ENCODE data around the gene RAET1L.

RAET1L gene

DNA sequence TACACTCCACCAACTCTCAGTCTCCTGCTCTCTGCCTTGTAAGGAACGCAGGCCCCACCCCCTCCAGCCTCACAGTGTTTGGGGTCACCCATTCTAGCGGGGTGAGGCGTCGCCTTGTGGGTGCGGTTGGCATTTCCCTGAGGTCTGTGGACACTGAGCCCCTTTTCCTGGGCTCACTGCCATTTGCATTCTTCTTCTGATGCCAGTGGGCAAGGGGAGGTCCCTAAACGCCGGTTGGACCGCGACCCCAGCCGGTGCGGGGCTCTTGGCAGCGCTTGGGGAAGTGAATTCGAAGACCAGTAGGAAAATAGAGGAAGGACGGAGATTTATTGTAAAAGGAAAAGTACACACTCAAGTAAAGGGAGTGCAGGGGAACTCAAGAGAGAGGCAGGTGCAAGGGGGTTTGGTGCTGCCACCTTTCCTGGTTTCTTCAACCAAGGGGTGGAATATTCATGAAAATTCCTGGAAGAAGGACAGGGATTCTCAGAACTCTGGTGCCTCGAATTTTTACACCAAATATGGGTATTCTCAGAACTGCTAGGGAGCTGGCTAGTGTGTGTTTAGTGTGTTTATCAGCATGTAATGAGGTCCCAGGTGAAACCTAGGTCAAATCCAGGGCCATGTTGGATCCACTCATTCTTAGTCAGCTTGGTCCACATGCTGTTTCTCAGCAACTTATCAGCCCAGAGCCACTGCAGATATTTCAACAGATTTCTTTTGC is 9.9 kb downstream of the RAET1L start:
- DNase-seq: peak in 1 of 2 experiments; percentile 25

DNA sequence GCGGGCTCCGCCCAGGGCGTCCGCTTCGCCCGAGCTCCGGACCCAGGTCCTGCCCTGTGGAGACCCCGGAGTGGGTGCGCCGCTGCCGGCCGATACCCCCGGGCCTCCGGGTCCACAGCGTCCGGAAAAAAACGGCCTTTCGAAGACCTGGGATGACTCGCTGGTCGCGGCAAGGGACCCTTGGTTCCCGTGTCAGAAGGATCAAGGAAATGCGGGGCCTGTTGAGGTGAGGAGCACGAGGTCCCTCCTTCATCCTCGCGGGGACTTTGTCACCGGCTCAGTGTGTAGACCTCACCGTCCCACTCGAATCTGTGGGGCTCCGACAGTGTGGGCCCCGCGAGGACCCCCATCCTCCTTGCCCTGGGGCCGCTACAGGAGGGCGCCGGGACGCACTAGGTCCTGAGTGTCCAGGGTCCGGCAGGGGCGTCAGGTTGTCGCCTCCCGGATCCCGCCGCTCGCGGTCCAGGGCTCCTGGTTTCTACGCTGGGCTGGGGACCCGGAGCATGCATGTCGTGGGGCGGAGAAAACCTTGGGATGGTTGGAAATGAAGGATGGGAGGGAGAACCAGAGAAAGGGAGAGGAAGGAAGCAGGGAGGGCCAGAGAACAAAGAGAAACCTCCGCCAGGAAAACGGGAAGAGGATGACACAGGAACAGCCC is 10.6 kb downstream of the RAET1L start:
- peak; percentile 15 to 16 for DNase-seq

DNA sequence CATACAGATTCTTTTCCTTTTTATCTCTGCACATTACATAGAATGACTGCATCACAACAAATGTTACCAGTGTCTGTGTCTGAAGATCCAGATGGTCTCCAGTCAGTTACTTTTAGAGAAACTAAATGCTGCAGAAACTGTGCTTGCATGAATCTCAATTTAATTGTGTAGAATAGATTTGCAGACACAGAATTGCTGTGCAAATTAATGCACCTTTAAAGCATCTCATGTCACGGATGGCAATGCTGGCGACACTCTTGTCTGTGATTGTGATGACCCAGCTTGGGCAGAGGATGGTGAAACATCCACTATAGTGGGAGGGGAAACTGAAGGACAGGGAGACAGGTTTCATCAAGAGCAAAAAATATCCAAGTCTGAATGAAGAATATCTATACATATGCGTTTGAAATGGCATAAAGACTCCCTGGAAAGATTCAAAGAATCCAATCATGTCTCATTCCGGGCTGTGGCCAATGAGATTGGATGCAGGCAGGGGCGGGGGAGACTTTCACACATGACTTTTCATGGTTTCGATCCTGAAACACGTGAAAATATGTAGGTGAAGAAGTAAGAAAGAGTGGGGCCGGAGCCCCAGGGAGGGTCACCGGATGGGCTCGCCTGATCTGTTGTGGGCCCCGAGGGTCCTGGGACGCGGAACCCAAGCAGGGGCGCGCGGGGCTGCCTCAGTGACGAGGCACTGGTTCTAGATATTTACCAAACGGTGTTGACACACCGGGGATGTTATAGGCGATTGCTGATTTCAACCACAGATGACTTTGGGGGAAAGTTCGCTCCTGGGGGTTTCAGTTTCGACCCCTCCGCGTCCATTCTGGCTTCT is 11.3 kb downstream of the RAET1L start:
- peak; percentile 16 for DNase-seq

DNA sequence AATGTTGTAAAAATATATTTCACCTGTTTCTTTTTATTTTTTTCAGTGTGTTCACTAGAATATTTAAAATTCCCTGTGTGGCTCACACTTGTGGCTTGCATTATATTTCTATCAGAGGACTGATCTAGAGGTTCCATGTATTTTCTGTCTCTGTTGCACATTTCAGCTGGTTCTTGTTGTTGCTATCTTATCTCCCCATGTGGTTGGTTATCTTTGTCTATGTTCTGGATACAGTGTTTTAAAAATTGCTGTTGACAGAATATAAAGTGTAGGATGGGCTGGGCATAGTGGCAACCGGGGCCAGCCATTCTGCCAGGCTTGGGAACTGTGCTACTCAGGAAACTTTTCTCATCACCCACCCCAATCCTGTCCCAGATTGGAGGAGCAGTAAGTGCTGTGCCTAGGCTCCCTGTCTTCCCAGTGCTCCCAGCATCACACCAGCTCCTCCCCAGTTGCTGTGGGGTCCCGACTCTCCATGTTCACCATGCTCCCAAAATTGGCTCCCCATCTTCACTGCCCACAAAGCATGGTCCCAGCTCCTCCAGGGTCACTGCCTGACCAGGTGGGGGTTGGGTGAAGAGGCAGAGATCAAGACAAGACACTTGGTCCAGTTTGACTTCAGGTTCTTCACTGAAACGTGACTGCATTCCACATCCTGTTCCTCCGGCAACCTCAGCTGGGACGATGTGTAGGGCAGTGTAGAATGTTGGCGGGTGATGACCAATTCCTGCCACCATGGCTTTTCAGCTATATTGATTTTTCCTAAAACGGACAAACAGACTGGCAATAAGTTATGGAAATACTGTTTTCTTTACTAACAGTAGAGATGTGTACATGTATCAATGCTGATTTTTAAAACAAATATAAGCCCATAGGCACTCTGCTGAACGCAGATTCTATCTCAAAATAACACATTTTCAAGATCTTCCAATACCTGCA is 12.2 kb downstream of the RAET1L start:
- peak; percentile 11 to 13 for DNase-seq

DNA sequence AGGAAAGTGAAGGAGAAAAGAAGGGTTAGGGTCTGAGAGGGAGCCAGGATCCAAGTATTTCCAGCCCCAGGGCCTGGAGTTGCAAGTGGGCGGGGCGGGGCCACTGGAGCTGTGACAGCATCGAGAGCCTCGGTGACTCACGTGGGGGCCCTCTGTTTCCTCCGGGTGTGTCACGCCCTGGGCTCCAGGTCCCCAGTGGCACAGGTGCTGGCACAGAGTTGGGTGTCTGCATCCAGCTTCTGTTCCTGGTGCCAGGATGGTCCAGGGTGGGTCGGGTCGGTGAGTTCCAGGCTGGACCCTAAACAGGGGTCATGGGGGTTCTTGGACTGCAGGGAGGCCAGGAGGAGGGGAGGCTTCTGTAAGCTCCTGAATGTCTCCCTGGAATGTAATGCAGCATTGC is 16.7 kb downstream of the RAET1L start:
- DNase-seq: peak; percentile 53 to 69

DNA sequence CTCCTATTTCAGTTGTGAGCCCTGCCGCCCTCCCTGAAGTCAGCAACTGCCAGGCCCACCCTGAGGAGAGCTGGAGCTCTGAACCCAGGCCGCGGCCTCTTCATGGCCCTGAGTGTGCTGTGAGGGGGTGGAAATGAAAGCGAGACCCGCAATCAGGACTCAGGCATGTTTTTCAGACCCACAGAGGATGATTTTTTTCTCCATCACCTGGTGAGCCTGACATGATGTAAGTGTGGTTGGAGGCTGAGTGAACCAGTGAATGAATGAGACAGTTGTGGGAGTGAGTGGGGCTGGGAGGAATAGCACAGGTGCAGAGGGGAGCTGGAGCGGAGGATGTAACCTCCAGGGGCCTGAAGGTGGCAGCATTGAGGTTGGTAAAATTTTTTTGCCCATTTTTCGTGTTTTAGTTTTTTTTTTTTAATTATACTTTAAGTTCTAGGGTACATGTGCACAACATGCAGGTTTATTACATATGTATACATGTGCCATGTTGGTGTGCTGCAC is 18.3 kb downstream of the RAET1L start:
- peak; percentile 66 to 72 for DNase-seq

DNA sequence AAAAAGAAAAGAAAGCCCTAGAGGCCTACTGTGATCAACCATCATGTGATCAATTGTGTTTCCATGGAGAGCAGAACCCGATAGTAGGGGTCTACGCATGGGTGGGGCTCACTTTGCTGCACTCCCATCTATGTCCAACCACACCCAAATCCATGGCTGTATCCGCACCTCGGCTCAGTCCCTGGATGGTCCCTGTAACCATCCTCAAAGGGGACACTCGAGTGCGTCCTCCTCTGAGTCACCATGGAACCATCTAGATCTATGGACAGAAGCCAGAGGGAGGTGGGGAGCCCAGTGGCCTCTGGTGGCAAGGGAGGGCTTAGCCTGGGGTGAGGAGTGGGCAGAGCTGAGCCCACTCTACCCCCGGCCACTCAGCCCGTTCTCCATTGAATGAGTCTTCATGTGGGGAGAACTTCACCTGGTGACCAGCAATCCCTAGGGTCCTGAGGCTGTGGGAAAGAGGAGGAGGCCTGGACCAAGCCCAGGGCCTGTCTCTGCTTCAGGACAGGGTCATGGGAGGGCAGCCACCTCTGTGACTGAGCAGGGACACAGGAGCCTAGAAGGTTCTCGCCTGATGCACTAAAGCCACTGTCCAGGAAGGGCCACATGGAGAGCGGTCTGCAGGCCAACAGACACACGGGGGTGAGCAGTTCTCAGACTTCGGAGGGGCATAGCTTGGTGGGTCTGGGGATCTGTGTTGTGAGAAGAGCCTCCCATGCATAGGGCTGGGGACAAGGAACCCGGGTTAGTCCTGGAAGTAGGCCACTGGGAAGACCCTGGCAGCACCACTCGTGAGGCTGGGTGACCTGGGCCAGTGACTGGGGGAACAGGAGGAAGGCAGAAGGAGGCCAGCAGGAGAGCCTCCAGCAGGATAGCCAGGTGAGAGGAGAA is 19.3 kb downstream of the RAET1L start:
- DNase-seq: peak; percentile 23 to 26

DNA sequence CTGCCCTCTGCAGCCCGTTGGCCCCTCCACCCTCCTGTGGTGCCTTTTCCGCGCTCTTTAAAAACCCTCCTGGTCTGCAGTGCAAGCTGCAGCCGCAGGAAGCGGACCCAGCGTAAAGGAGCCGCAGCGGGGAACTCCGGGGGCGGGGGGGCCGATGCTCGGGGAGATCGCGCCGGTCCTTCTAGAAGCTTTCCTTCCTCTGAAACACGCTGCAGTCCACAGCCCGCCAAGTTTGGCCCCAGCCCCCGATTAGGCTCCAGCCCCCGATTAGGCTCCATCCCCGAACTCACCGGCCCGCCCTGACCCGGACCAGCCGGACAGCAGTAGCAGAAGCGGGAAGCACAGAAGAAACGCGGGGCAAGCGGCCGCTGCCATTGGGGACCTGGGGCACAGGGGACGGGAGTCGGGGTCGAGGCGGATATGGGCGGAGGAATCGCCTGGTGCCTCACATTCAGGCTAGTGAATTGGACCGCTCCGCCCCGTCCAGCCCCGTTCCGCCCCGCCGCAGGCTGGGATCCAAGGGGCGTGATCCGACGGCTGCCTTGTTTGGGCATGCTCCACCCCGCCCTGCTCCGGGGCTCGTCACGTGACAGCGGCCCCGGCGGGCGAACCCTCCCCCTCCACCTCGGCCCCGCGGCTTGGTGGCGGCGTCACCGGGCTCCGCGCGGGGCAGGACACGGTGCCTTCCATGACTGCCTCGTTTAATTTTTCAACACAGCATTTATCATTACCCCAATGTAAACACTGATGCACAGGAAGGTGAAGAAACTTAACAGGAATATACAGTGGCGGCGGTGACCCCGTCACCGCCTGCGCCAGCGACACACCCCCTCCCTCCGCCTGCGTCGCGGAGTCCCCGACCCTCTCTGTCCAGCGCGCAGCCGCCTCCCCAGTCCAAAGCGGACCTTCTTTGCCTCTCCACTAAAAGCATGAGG is 20.3 kb downstream of the RAET1L start:
- DNase-seq: peak; percentile 89 to 92

DNA sequence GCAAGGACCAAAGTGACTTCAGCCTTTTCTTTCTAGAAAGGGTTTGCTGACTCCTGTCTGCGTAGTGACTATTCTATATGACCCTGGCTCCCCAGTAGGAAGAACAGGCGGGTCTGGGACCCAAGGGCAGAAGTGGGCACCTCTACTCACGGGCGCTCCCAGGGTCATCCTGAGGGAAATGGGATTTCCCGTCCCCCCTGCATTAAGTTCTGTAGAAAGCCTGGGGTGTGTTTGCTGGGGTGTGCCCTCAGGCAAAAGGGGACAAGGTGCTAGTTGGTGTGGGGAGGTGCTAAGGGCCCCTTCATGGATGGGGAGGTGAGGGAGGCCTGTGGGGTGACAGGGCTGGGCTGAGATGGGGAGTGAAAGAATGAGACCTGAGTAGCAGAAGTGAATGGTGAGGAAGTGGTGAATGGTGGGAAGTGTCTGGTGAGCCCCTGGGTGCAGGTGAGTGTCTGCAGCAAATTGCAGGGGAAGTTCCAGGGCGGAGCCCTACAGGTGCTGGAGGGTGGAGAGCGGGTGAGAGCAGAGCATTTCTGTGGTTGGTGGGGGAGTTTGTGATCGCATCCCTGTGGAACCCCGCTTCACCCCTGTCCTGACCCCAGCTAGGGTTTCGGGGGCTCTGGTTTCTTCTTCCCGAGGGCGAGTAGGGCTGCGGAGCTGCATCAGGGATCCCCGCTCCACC is 21.1 kb downstream of the RAET1L start:
- peak; percentile 46 to 47 for DNase-seq

DNA sequence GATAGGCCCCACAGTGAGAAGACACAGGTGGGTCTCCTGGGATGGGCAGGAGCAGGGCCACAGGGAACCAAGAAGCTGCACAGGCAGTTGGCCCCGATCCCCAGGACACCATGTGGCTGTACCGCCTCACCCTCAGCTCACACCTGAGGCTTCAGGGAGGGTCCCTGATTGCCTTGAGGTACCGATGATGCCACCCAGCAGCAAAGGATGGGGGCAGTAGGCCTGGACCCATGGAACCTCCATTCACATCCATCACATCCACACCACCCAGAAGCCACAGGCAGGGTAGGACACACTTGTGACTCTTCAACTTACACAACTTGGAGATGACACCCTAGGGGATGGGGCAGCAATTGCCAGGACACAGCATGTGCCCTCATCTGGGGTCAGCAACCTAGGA is 21.7 kb downstream of the RAET1L start:
- DNase-seq: peak in 1 of 2 experiments; percentile 19

DNA sequence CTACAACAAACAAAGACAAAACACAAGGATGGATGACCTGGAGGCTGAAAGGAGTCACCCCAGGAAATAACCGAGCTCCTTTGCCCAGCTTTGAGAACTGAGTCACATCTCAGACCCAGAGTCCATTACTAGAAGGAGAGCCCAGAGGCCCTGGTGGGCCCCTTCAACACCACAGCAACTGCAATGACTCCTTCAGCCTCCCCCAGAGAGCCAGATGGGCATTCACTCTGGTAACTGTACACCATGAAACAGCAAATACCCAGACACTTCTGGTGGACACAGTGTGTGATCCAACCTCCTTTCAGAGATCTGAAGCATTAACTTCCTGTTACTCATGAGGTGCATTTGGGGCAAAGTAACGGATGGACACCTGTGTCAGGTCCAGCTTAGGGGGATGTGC is 22.6 kb downstream of the RAET1L start:
- DNase-seq: no peak

DNA sequence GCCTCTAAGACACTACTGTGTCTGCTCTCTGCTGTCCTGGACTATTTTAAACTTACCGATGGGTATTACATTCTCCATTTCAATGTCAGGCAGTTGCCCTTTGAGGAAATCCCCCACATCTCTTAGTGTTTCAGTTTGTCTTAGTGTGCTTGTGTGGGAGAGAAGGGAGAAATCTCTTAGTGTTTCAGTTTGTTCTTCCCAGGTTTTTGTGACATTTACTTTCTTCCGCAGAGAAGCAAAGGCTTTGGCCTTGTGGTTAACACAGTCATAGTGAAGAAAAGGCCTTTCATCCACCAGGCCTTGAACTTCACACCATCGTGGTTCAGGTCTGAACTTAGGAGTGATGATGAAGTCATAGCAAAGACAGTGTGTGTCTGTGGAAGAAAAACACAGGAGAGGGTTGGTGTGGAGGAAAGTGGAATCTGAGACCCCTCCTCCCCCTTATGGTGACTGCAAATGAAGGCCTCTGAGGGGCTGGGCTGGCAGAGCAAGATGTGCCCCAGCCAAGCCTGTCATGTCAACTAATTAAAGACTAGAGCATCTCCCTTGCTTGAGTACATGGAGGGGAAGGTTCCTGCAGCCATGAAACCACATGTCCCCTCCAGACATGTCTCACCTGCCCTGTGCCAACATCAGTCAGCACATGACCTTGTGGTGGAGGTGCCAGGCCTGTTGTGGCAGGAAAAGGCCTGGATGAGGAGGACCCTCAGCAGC is 23.9 kb downstream of the RAET1L start:
- DNase-seq: peak; percentile 53 to 60

DNA sequence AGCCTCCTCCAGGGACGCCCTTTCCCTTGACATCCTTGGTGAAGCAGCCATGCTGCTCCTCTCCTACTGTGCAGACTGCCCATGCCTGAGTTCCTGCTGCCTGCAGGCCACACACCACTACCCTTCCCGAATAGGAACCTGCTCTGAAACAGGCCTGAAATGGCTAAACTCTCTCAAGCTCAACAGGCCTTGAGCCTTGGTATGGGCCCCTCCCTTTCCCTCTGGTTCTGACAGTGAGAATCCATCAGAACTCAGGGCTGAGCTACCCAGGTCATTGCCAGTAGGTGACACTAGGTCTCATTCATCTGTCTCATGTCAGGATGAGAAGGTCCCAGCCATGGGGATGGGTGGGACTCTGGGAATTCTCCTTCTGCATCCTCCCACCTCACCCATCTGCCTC is 25.7 kb downstream of the RAET1L start:
- DNase-seq: no peak

DNA sequence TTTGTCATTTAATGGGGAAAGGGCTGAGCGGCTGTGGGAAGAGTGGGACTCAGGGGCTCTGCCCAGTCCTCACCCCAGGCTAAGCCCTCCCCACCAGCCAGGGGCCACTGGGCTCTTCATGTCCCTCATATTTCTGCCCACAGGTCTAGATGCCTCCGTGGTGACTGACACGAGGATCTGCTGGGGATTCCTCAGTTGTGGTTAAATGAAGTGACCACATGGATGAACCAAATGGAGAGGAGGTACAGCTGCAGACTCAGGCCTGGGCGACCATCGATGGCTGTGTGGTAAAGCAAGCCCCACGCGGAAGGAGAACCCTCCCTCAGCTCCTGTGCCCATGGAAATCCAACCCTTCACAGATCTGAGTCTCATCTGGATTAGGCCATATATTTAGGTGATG is 29.4 kb downstream of the RAET1L start:
- no peak for DNase-seq

DNA sequence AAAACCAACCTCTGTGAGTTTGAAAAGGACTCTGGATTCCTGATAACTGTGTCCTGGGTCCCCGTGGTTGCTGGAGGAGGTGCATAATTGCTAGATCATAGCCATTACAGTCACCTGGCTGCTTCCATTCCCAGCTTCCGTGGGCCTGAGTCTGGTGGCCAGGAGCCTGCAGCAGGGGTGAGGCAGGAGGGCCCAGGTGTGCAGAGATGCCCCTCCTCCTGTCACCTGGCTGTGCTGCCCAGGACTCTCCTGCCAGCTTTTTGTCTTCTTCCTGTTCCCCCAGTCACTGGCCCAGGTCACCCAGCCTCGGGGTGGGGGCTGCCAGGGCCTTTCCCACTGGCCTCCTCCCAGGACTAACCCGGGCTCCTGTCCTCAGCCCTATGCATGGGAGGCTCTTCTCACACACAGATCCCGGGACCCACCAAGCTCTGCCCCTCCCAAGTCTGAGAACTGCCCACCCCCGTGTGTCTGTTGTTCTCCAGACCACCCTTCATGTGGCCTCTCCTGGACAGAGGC is 30.0 kb downstream of the RAET1L start:
- DNase-seq: no peak

DNA sequence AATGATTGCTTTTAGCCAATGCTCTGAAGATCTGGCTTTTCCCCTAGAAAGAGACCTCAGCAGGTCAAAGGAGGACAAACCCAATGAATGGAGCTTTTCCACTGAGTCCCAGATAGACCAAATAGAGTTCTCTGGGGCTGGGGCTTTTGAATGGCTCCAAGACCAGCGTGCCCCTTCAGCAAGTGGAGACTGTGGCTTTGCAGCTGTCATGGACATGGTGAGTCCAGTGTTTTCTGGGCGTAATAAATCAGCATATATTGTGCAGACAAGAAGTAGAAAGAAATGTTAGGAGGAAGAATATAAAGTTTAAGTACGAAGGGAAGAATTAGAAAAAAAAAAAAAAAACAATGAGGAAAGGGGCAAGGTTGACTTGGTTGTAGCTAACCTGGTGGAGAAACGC is 33.5 kb downstream of the RAET1L start:
- no peak for DNase-seq

DNA sequence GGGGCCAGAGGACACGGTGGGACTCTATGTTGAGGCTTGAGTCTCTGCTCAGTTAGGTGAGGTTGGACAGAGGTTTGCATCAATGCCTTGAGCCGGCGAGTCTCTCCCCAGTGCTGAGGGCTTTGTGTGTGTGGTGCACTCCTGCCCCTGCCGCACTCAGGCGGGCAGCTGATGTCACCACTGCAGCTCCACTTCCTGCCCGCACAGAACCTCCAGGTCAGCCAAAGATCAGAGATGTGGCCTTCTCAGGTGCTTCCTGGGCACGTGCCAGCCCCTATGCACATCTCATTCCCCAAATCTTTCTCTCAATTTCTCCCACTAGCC is 33.9 kb downstream of the RAET1L start:
- DNase-seq: peak in 1 of 2 experiments; percentile 43

DNA sequence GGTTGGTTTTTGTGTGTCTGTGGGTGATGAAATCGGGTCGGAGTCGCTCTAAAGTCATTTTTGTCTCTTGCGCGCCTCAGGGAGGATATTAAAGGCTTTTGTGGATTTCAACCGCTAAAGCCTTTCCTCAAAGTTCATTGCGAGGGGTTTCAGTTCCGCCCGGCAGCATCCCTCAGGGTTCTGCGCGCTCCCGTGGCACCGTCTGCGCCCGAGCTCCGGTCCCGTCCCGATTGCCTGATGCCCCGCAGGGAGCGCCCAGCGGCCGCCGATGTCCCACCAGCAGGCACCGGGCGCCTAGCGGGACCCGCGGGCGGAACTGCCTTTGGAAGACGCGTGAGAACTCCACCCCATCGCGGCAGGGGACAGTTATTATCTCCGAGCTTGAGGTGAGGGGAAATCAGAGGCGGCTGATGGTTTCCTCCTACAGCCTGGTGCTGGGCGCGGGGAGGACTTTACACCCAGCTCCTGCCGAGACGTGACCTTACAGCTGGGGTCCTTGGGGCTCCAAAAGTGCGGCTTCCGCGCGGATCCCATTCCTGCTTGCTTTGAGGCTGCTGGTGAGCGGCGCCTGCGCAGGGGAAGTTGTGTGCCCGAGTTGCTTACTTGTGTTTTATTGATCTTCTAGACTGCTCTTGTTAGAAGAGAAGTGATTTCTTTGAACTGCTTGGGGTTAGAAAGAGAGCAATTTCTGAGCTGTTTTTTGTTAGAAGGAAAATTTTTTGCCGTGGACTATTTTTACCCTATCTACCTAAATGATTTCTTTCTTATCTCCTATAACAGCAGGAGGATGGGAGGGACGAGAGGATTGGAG is 34.5 kb downstream of the RAET1L start:
- peak; percentile 45 to 52 for DNase-seq
